ENCODE data around the gene MFAP3L. TPM values are rescaled to one million over a fixed set of nuclear protein-coding genes. Genes with fewer than 3 reads are reported as not detected.

Gene MFAP3L
- total RNA-seq, 4 donors from 2014 or later: 0.23 to 1.8 (median 1.1) TPM

GRCh38 chr4:170040031-170040680, 14.0 kb upstream of the MFAP3L start:
- Histone ChIP-seq H3K27ac (no peak overlapping the region), H3K27me3 (peaks cover 0 to 15% (median 0%) of the 10 kb centered on the region in 4 donors), H3K9me3 (no peaks in the 10 kb centered on the region), H3K4me3 (no peak overlapping the region), H3K4me1 (no peaks in the 10 kb centered on the region), H3K36me3 (no peaks in the 10 kb centered on the region)
- 81 to 85% methylated on average over 6 to 9 of the region's 12 CpGs for WGBS, 2 donors
- TF ChIP-seq CTCF (IDR thresholded peaks at IDR 0.05) (no peak), POLR2A (IDR thresholded peaks at IDR 0.05) (no peak)
- intact Hi-C loops (cut with DNase I): no loop called here
- DNase-seq: no peak

GRCh38 chr4:170038769-170039168, 12.6 kb upstream of the MFAP3L start:
- Histone ChIP-seq H3K9me3 (no peaks in the 10 kb centered on the region), H3K27me3 (peaks cover 0 to 18% (median 0%) of the 10 kb centered on the region in 4 donors), H3K27ac (no peak overlapping the region), H3K36me3 (no peaks in the 10 kb centered on the region), H3K4me1 (no peaks in the 10 kb centered on the region), H3K4me3 (no peak overlapping the region)
- no peak for TF ChIP-seq CTCF (IDR thresholded peaks at IDR 0.05)
- TF ChIP-seq POLR2A (IDR thresholded peaks at IDR 0.05): no peak
- DNase-seq: no peak
- 62 to 73% methylated on average over 4 of the region's 4 CpGs for WGBS, 2 donors
- intact Hi-C loops (cut with DNase I): no loop called here

GRCh38 chr4:170038232-170038631, 12.0 kb upstream of the MFAP3L start:
- DNase-seq: no peak
- no peaks in the 10 kb centered on the region for H3K4me1 ChIP-seq
- H3K36me3 ChIP-seq: no peaks in the 10 kb centered on the region
- no peak for TF ChIP-seq CTCF (IDR thresholded peaks at IDR 0.05)
- H3K27me3 ChIP-seq: peaks cover 0 to 18% (median 0%) of the 10 kb centered on the region in 4 donors
- 84 to 90% methylated on average over 7 of the region's 7 CpGs for WGBS, 2 donors
- intact Hi-C loops (cut with DNase I): no loop called here
- H3K9me3 ChIP-seq: no peaks in the 10 kb centered on the region
- H3K4me3 ChIP-seq: no peak overlapping the region
- H3K27ac ChIP-seq: no peak overlapping the region

GRCh38 chr4:170037481-170037880, 11.3 kb upstream of the MFAP3L start:
- TF ChIP-seq POLR2A (IDR thresholded peaks at IDR 0.05) (no peak), CTCF (IDR thresholded peaks at IDR 0.05) (no peak)
- Histone ChIP-seq H3K4me1 (no peaks in the 10 kb centered on the region), H3K4me3 (no peak overlapping the region), H3K36me3 (no peaks in the 10 kb centered on the region), H3K27ac (no peak overlapping the region), H3K27me3 (peaks cover 0 to 18% (median 0%) of the 10 kb centered on the region in 4 donors), H3K9me3 (no peaks in the 10 kb centered on the region)
- DNase-seq: no peak
- 89 to 96% methylated on average over 1 of the region's 1 CpG for WGBS, 2 donors
- intact Hi-C loops (cut with DNase I): no loop called here

- intact Hi-C loops (cut with DNase I): no loop called here
- H3K4me1 ChIP-seq: no peaks in the 10 kb centered on the region
- H3K27me3 ChIP-seq: peaks cover 0 to 22% (median 0%) of the 10 kb centered on the region in 4 donors
- H3K9me3 ChIP-seq: no peaks in the 10 kb centered on the region
- no peaks in the 10 kb centered on the region for H3K36me3 ChIP-seq
- H3K4me3 ChIP-seq: no peak overlapping the region
- no peak for TF ChIP-seq POLR2A (IDR thresholded peaks at IDR 0.05)
- TF ChIP-seq CTCF (IDR thresholded peaks at IDR 0.05): no peak
- DNase-seq: no peak
- no peak overlapping the region for H3K27ac ChIP-seq
- 71 to 75% methylated on average over 3 of the region's 3 CpGs for WGBS, 2 donors
These were observed 9.7 kb upstream of the MFAP3L start for GRCh38 chr4:170035845-170036244.
